Rectal smooth muscle tissue (tissue), 1 donor: ENCODE results near the gene TOM1.

Experiments used
- H3K27ac ChIP-seq: one replicate; pipeline ENCODE4 v1.7.0; 2013; ENCODE audit warnings: low read depth, low read length, inconsistent platforms
- H3K27me3 ChIP-seq: one replicate; pipeline ENCODE4 v1.7.0; 2013; ENCODE audit warnings: low read length; ENCODE audit not compliant: control insufficient read depth, insufficient read depth
- H3K36me3 ChIP-seq: one replicate; pipeline ENCODE4 v1.7.0; 2013; ENCODE audit warnings: low read length; ENCODE audit not compliant: control insufficient read depth, insufficient read depth
- H3K4me1 ChIP-seq: one replicate; pipeline ENCODE4 v1.7.0; 2013; ENCODE audit warnings: low read length; ENCODE audit not compliant: control insufficient read depth, insufficient read depth
- H3K4me3 ChIP-seq: one replicate; pipeline ENCODE4 v1.7.0; 2013; ENCODE audit warnings: low read length
- H3K9ac ChIP-seq: one replicate; pipeline ENCODE4 v1.7.0; 2013; ENCODE audit warnings: low read length

The TOM1 gene

GRCh38 chr22:35310556-35311550 is 11.2 kb downstream of the TOM1 start:
- H3K27ac ChIP-seq, result no peak overlapping the region
- peaks cover 13% of the 10 kb centered on the region for H3K4me1 ChIP-seq
- H3K36me3 ChIP-seq, result no peaks in the 10 kb centered on the region
- H3K4me3 ChIP-seq, result no peak overlapping the region
- no peaks in the 10 kb centered on the region for H3K27me3 ChIP-seq
- H3K9ac ChIP-seq, result no peak overlapping the region

GRCh38 chr22:35311551-35311999 is 11.9 kb downstream of the TOM1 start:
- Histone ChIP-seq H3K27ac (no peak overlapping the region), H3K36me3 (no peaks in the 10 kb centered on the region), H3K9ac (no peak overlapping the region), H3K4me1 (peaks cover 13% of the 10 kb centered on the region), H3K4me3 (no peak overlapping the region), H3K27me3 (no peaks in the 10 kb centered on the region)

- Histone ChIP-seq H3K4me1 (peaks cover 13% of the 10 kb centered on the region), H3K27ac (no peak overlapping the region)
Measured at GRCh38 chr22:35312198-35313059, 12.7 kb downstream of the TOM1 start.

GRCh38 chr22:35313311-35314121 is 13.8 kb downstream of the TOM1 start:
- Histone ChIP-seq H3K36me3 (no peaks in the 10 kb centered on the region), H3K27me3 (no peaks in the 10 kb centered on the region), H3K4me1 (peaks cover 13% of the 10 kb centered on the region), H3K27ac (peak overlapping the region; percentile 42), H3K9ac (no peak overlapping the region), H3K4me3 (no peak overlapping the region)

More at GRCh38 chr22:35312198-35313059, 12.7 kb downstream of the TOM1 start:
- Histone ChIP-seq H3K36me3 (no peaks in the 10 kb centered on the region), H3K4me3 (no peak overlapping the region), H3K9ac (no peak overlapping the region), H3K27me3 (no peaks in the 10 kb centered on the region)

- Histone ChIP-seq H3K27me3 (no peaks in the 10 kb centered on the region), H3K36me3 (peaks cover 3% of the 10 kb centered on the region), H3K4me3 (no peak overlapping the region), H3K4me1 (peaks cover 13% of the 10 kb centered on the region), H3K27ac (peak overlapping the region; percentile 42), H3K9ac (no peak overlapping the region)
Measured at GRCh38 chr22:35314161-35314942, 14.7 kb downstream of the TOM1 start.

- peaks cover 8% of the 10 kb centered on the region for H3K36me3 ChIP-seq
- H3K27ac ChIP-seq, result no peak overlapping the region
- no peak overlapping the region for H3K4me3 ChIP-seq
- H3K9ac ChIP-seq, result no peak overlapping the region
- H3K27me3 ChIP-seq, result no peaks in the 10 kb centered on the region
- H3K4me1 ChIP-seq, result peaks cover 13% of the 10 kb centered on the region
Measured at GRCh38 chr22:35315141-35315854, 15.6 kb downstream of the TOM1 start.

GRCh38 chr22:35315855-35316745 is 16.4 kb downstream of the TOM1 start:
- Histone ChIP-seq H3K4me1 (peaks cover 13% of the 10 kb centered on the region), H3K27ac (no peak overlapping the region), H3K4me3 (no peak overlapping the region), H3K9ac (no peak overlapping the region), H3K27me3 (no peaks in the 10 kb centered on the region), H3K36me3 (peaks cover 8% of the 10 kb centered on the region)

- H3K36me3 ChIP-seq, result peaks cover 10% of the 10 kb centered on the region
- H3K4me1 ChIP-seq, result peaks cover 13% of the 10 kb centered on the region
- no peaks in the 10 kb centered on the region for H3K27me3 ChIP-seq
- no peak overlapping the region for H3K27ac ChIP-seq
- no peak overlapping the region for H3K4me3 ChIP-seq
- no peak overlapping the region for H3K9ac ChIP-seq
Measured at GRCh38 chr22:35316751-35317150, 17.1 kb downstream of the TOM1 start.

GRCh38 chr22:35317680-35318290 is 18.1 kb downstream of the TOM1 start:
- Histone ChIP-seq H3K27me3 (no peaks in the 10 kb centered on the region), H3K36me3 (peaks cover 14% of the 10 kb centered on the region)

More at GRCh38 chr22:35317680-35318290, 18.1 kb downstream of the TOM1 start:
- Histone ChIP-seq H3K27ac (no peak overlapping the region), H3K4me1 (peaks cover 13% of the 10 kb centered on the region), H3K4me3 (no peak overlapping the region), H3K9ac (no peak overlapping the region)
